GM12891 (cell line): ENCODE results near the gene LDHAL6A.

Experiments used
- PAX5 ChIP-seq: IDR thresholded peaks from 2 replicates; pipeline ENCODE4 v1.6.1; 2011; ENCODE audit warnings: low read length, moderate library complexity, mild to moderate bottlenecking; ENCODE audit not compliant: insufficient read depth, severe bottlenecking
- POLR2A ChIP-seq: IDR thresholded peaks from 2 replicates; pipeline ENCODE4 v1.6.1; 2011; ENCODE audit warnings: low read depth, low read length, control low read depth
- POLR2AphosphoS5 ChIP-seq: IDR thresholded peaks from 2 replicates; pipeline ENCODE4 v1.6.1; 2011; ENCODE audit warnings: low read depth, low read length, control low read depth
- POU2F2 ChIP-seq: IDR thresholded peaks from 2 replicates; pipeline ENCODE4 v1.6.1; 2011; ENCODE audit warnings: low read depth, mild to moderate bottlenecking, control low read depth, low read length, moderate library complexity
- SPI1 ChIP-seq: IDR thresholded peaks from 2 replicates; pipeline ENCODE4 v1.6.1; 2011; ENCODE audit warnings: low read depth, low read length, control low read depth
- TAF1 ChIP-seq: IDR thresholded peaks from 2 replicates; pipeline ENCODE4 v1.6.1; 2011; ENCODE audit warnings: low read depth, low read length, control low read depth

DNA sequence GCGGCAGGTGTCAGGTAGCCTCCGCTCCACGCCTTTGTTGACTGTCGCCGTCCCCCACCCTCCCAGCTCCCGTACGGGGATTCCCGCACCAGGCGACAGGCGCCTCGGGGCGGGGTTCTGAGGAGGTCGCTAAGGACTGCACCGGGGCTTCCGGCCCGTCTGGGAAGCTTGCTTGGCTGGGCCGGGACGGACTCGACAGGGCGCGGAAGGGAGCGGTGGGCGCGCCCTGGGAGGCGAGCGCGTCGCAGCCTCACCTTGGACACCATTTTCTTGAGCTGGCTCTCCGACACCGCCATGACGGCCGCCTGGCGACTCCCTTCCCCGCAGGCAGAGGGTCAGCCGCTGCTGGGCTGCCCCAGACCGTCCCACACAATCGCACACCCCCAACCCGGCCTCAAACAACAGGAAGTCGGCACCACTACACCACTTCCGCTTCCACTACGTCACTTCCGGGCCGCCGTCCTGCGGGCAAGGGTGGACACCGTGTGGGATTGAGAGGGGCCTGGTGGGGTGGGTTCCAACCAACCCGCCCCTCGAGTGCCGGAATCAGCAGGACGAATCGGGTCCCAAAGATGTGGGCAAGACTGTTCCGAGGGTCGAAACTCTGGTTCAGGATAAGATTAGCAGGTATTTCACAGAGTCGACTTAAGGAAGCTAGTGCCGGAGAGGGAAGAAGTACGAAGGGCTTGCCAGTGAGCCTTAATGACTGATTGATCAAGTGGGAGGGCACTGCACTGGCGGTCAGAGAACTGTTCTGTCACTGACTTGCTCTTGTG is 71.1 kb downstream of the LDHAL6A start, which contains the start of gene TSG101:
- peak; percentile 96 for TF ChIP-seq POLR2A
- peak; percentile 82 for TF ChIP-seq TAF1
- TF ChIP-seq POLR2AphosphoS5 = peak; percentile 96
- peak; percentile 75 for TF ChIP-seq SPI1
- TF ChIP-seq POU2F2 = peak; percentile 81
- no peak for TF ChIP-seq PAX5
